GM12864 (cell line): Measurements from ENCODE around the gene FAM107B.
A peak's percentile ranks its signal among the peaks of the same experiment; 100 is the strongest.
"Not testable (repeated sequence)": the region's sequence is repeated elsewhere in the genome, so short reads cannot be mapped to it uniquely, and the experiment has no call there.

ENCODE experiments used
- DNase-seq: peaks from one replicate; pipeline ENCODE4 v3.0.0-alpha.2; 2011; ENCODE audit warnings: low read depth
- H3K4me3 ChIP-seq: 2 replicates; pipeline ENCODE4 v1.5.1; 2011; ENCODE audit warnings: mild to moderate bottlenecking, low read depth, low read length, control low read depth
- TF ChIP-seq, protein P1 (sequence below): IDR thresholded peaks from 2 replicates; pipeline ENCODE4 v1.5.1; 2011; ENCODE audit warnings: low read depth, mild to moderate bottlenecking, moderate library complexity, low read length, control low read depth, inconsistent platforms; ENCODE audit errors: missing control alignments

Gene FAM107B

DNA sequence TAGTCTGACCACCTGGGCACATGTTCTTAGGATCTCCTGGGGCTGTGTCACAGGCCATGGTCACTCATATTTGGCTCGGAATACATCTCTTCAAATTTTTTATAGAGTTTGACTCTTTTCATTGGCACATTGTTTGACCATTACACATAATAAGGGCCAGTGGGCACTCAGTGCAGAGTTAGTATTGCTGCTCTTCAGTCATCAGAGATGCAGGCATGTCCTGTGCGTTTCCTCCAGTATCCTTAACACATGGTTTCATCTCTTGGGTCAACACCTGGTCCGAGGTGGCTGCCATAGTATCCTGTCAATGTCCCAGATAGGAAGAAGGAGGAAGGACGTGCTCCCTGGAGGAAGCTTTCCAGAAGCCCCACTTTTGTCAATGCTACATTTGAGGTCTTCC, 125.0 kb downstream of the FAM107B start:
- TF ChIP-seq, protein P1, sequence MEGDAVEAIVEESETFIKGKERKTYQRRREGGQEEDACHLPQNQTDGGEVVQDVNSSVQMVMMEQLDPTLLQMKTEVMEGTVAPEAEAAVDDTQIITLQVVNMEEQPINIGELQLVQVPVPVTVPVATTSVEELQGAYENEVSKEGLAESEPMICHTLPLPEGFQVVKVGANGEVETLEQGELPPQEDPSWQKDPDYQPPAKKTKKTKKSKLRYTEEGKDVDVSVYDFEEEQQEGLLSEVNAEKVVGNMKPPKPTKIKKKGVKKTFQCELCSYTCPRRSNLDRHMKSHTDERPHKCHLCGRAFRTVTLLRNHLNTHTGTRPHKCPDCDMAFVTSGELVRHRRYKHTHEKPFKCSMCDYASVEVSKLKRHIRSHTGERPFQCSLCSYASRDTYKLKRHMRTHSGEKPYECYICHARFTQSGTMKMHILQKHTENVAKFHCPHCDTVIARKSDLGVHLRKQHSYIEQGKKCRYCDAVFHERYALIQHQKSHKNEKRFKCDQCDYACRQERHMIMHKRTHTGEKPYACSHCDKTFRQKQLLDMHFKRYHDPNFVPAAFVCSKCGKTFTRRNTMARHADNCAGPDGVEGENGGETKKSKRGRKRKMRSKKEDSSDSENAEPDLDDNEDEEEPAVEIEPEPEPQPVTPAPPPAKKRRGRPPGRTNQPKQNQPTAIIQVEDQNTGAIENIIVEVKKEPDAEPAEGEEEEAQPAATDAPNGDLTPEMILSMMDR: no peak
- no peak overlapping the region for H3K4me3 ChIP-seq
- no peak for DNase-seq

DNA sequence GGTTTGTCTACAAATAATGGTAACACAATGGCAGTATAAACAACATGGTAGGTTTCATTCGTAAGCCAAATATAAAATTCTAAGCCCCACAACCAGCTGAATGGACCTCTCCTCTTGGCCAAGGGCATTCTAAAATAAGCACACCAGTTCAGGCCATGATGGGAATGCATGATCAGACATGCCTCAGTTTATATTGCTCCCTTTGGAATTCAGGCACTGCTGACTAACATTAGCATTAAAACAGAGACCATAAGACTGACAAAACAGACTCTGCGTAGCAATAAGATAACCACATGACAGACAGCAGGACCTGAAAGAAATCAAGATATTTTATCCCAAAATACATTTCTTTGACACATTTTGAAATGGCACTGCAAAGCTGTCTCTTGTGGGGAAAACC, 125.8 kb downstream of the FAM107B start:
- TF ChIP-seq, protein P1: no peak
- H3K4me3 ChIP-seq: no peak overlapping the region; the same call in 1 of the 2 replicates
- DNase-seq: no peak

DNA sequence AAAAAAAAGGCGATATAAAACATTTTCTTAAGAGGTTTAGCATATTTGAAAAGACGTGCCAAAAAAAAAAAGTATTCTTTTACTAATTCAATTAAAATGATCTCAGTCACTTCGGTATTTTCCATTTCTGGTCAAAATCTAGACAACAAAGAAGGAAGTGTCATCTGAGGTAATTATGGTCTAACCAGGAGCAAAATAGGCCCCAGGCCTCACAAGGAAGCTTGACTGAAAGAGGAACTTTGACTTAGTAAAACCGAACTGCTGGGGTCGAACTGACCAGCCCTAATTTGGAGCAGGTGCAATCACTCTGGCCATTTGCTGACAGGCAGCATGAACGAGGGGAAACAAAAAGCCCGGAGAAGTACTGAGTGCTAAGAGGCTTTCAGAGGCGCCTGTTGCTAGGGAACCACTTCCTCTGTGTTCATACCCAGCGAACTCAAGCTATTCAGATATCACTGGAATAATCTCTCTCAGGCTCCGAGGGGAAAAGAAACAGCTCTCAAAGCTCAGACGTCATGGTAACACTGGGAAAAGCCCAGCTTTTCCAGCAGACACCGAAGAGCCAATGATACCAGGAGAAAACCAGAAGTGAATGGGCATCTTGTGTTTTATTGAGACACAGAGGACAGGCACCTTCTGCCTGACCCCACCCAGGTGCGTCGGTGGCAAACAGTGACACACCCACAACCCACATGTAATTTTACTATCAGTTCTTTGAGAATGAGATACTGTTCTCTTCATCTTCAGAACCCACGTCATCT, 126.5 kb downstream of the FAM107B start:
- peak; percentile 99 for DNase-seq
- TF ChIP-seq, protein P1: no peak
- peak overlapping the region; percentile 31 for H3K4me3 ChIP-seq

DNA sequence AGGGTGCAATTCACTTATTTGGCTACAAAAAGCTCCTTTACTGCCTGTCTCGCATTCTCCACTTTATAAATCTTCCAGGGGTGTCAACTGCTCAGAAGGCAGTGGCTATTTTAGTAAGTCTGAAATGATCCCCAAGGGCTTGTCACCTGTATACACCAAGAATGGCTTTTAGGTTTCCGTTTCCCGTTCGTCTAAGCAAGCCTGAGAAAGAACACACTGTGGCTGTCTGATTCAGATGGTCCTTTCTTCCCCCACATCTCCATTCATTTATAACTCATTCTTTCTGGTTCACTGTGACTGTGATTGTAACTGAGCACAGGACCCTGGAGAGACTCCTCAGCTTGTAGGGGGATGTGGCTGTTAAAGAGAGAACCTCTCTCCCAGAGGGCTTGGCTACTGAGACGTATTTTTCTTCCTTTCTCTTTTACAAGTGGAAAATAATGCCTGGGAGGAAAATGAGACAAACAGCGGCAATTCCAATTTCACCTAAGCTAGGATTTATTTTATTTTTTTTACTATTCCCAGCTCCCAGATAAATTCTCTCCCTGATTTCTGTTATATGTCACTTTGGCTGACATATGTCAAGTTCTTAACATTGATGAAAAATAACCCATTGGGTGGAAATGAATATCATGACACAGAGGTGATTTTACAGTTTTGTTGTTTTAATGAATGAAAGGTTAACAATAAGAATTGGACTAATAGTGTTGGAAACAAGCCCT, 129.3 kb downstream of the FAM107B start:
- TF ChIP-seq, protein P1: no peak
- DNase-seq: peak; percentile 66
- H3K4me3 ChIP-seq: no peak overlapping the region

GRCh38 chr10:14639637-14640036, 135.1 kb downstream of the FAM107B start:
- H3K4me3 ChIP-seq: no peak overlapping the region
- no peak for DNase-seq
- TF ChIP-seq, protein P1: no peak

DNA sequence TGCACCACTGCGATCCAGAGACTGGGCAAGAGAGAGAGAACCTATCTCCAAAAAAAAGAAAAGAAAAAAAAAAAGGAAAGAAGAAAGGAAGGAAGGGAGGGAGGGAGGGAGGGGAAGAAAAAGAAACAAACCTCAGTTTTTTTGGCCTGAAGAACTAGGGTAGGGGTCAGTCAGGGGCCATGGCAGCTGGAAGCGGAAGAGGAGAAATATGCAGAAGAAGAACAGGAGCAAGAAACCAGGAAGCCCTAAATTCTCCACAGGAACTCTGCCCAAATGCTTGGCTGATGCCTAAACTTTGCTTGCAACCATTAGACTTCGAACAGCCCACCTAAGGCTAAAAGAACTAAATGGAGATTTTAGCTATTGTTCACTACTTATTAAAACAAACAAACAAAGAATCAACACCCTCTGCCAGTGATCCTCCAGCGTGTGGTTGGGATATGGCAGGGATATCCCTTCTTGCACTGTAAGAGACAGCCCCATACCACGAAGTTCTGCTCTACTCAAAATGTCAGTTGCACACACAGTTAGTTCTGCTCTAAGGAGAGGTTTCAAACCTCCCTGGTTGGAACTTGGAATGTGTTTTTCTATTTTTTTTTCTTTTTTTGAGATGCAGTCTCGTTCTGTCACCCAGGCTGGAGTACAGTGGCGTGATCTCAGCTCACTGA, 139.5 kb downstream of the FAM107B start:
- H3K4me3 ChIP-seq: no peak overlapping the region
- TF ChIP-seq, protein P1: no peak
- DNase-seq: no peak

GRCh38 chr10:14634572-14634971, 140.1 kb downstream of the FAM107B start:
- DNase-seq, H3K4me3 ChIP-seq: not testable (repeated sequence)
